SK-N-SH treated with all-trans-retinoic acid at 6 μM for 48 hours (cell line): Measurements from ENCODE around the gene NFATC3.

Source experiments
- ATAC-seq: fragments of 200-7000 bp; cut with Tn5 transposase; 3 replicates; pipeline ENCODE4 v1.9.1; 2020; ENCODE audit warnings: mild to moderate bottlenecking, moderate library complexity
- BACH2 ChIP-seq: fragments of 250-450 bp; sonication (Bioruptor Pico); IDR thresholded peaks from 2 replicates; pipeline ENCODE4 v1.9.0; 2021; ENCODE audit warnings: mild to moderate bottlenecking, borderline replicate concordance
- CSDC2 ChIP-seq: fragments of 250-450 bp; sonication (Bioruptor Pico); IDR thresholded peaks from 2 replicates; pipeline ENCODE4 v1.5.0; 2020; ENCODE audit warnings: mild to moderate bottlenecking, moderate library complexity
- ESRRG ChIP-seq: fragments of 250-450 bp; sonication (Bioruptor Pico); IDR thresholded peaks from 2 replicates; pipeline ENCODE4 v1.6.1; 2021; ENCODE audit warnings: mild to moderate bottlenecking
- GLIS3 ChIP-seq: fragments of 250-450 bp; sonication (Bioruptor Pico); IDR thresholded peaks from 2 replicates; pipeline ENCODE4 v1.5.0; 2020; ENCODE audit warnings: mild to moderate bottlenecking, moderate library complexity
- ISL1 ChIP-seq: fragments of 250-450 bp; sonication (Bioruptor Pico); IDR thresholded peaks from 2 replicates; pipeline ENCODE4 v2.1.2; 2022; ENCODE audit warnings: mild to moderate bottlenecking, moderate library complexity
- OSR1 ChIP-seq: fragments of 250-450 bp; sonication (Bioruptor Pico); IDR thresholded peaks from 2 replicates; pipeline ENCODE4 v1.8.0; 2022; ENCODE audit warnings: moderate library complexity, mild to moderate bottlenecking, inconsistent platforms
- SNAI2 ChIP-seq: fragments of 250-450 bp; sonication (Bioruptor Pico); IDR thresholded peaks from 2 replicates; pipeline ENCODE4 v1.5.0; 2020; ENCODE audit warnings: mild to moderate bottlenecking, moderate library complexity
- TOX ChIP-seq: fragments of 250-450 bp; sonication (Bioruptor Pico); IDR thresholded peaks from 2 replicates; pipeline ENCODE4 v1.8.0; 2021; ENCODE audit warnings: mild to moderate bottlenecking, moderate library complexity, borderline replicate concordance
- ZC3H10 ChIP-seq: fragments of 250-450 bp; sonication (Bioruptor Pico); IDR thresholded peaks from 2 replicates; pipeline ENCODE4 v1.5.1; 2021; ENCODE audit warnings: mild to moderate bottlenecking, moderate library complexity
- ZFP3 ChIP-seq: fragments of 250-450 bp; sonication (Bioruptor Pico); IDR thresholded peaks from 2 replicates; pipeline ENCODE4 v1.5.0; 2020; ENCODE audit warnings: mild to moderate bottlenecking, moderate library complexity
- ZFP30 ChIP-seq: fragments of 450-650 bp; formaldehyde crosslinking; IDR thresholded peaks from 2 replicates; pipeline ENCODE4 v1.5.0; 2022; ENCODE audit warnings: mild to moderate bottlenecking, moderate library complexity
- ZNF565 ChIP-seq: fragments of 450-650 bp; formaldehyde crosslinking; conservative IDR thresholded peaks from 2 replicates; pipeline ENCODE4 v1.5.0; 2020; ENCODE audit warnings: low read depth, mild to moderate bottlenecking, moderate library complexity
- ZNF70 ChIP-seq: fragments of 450-650 bp; formaldehyde crosslinking; IDR thresholded peaks from 2 replicates; pipeline ENCODE4 v1.5.0; 2020; ENCODE audit warnings: mild to moderate bottlenecking, moderate library complexity
- ZNF8 ChIP-seq: fragments of 450-650 bp; formaldehyde crosslinking; IDR thresholded peaks from 2 replicates; pipeline ENCODE4 v1.5.0; 2020; ENCODE audit warnings: mild to moderate bottlenecking, moderate library complexity
- TF ChIP-seq, protein P1 (sequence below): fragments of 250-450 bp; sonication (Bioruptor Pico); IDR thresholded peaks from 2 replicates; pipeline ENCODE4 v1.5.1; 2021; ENCODE audit warnings: mild to moderate bottlenecking, moderate library complexity
- TF ChIP-seq, protein P2 (sequence below): fragments of 250-450 bp; sonication (Bioruptor Pico); IDR thresholded peaks from 2 replicates; pipeline ENCODE4 v1.5.0; 2020; ENCODE audit warnings: mild to moderate bottlenecking, moderate library complexity
- TF ChIP-seq, protein P3 (sequence below): fragments of 250-450 bp; sonication (Bioruptor Pico); IDR thresholded peaks from 2 replicates; pipeline ENCODE4 v1.8.0; 2021; ENCODE audit warnings: low read depth, mild to moderate bottlenecking, moderate library complexity, borderline replicate concordance
- TF ChIP-seq, protein P4 (sequence below): fragments of 250-450 bp; sonication (Bioruptor Pico); IDR thresholded peaks from 2 replicates; pipeline ENCODE4 v1.5.1; 2020; ENCODE audit warnings: low read depth, mild to moderate bottlenecking, moderate library complexity
- TF ChIP-seq, protein P5 (sequence below): fragments of 250-450 bp; sonication (Bioruptor Pico); IDR thresholded peaks from 2 replicates; pipeline ENCODE4 v1.8.0; 2020; ENCODE audit warnings: mild to moderate bottlenecking, moderate library complexity, borderline replicate concordance

The NFATC3 gene

DNA sequence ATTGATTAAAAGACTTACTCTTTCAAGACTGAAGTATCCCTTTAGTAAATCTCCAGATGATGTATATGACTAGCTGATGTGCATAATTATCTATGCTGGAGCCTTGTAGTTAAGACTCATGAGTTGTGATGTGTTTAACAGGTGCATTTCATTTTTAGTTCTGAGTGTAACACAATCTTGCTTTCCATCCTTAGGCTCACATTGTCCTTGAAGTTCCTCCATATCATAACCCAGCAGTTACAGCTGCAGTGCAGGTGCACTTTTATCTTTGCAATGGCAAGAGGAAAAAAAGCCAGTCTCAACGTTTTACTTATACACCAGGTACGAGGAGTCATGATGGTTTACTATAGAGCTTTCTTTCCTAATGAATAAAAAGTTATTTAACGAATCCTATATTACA, 97.9 kb downstream of the NFATC3 start:
- TF ChIP-seq, protein P1, sequence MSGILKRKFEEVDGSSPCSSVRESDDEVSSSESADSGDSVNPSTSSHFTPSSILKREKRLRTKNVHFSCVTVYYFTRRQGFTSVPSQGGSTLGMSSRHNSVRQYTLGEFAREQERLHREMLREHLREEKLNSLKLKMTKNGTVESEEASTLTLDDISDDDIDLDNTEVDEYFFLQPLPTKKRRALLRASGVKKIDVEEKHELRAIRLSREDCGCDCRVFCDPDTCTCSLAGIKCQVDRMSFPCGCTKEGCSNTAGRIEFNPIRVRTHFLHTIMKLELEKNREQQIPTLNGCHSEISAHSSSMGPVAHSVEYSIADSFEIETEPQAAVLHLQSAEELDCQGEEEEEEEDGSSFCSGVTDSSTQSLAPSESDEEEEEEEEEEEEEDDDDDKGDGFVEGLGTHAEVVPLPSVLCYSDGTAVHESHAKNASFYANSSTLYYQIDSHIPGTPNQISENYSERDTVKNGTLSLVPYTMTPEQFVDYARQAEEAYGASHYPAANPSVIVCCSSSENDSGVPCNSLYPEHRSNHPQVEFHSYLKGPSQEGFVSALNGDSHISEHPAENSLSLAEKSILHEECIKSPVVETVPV = no peak
- TF ChIP-seq, protein P2, sequence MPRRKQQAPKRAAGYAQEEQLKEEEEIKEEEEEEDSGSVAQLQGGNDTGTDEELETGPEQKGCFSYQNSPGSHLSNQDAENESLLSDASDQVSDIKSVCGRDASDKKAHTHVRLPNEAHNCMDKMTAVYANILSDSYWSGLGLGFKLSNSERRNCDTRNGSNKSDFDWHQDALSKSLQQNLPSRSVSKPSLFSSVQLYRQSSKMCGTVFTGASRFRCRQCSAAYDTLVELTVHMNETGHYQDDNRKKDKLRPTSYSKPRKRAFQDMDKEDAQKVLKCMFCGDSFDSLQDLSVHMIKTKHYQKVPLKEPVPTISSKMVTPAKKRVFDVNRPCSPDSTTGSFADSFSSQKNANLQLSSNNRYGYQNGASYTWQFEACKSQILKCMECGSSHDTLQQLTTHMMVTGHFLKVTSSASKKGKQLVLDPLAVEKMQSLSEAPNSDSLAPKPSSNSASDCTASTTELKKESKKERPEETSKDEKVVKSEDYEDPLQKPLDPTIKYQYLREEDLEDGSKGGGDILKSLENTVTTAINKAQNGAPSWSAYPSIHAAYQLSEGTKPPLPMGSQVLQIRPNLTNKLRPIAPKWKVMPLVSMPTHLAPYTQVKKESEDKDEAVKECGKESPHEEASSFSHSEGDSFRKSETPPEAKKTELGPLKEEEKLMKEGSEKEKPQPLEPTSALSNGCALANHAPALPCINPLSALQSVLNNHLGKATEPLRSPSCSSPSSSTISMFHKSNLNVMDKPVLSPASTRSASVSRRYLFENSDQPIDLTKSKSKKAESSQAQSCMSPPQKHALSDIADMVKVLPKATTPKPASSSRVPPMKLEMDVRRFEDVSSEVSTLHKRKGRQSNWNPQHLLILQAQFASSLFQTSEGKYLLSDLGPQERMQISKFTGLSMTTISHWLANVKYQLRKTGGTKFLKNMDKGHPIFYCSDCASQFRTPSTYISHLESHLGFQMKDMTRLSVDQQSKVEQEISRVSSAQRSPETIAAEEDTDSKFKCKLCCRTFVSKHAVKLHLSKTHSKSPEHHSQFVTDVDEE = no peak
- TF ChIP-seq ZNF8 (CRISPR knock-in tag) (no peak), ZNF70 (no peak), SNAI2 (CRISPR knock-in tag) (no peak), BACH2 (CRISPR knock-in tag) (no peak), OSR1 (CRISPR knock-in tag) (no peak), TOX (CRISPR knock-in tag) (no peak), ZFP3 (no peak), GLIS3 (CRISPR knock-in tag) (no peak), ZC3H10 (CRISPR knock-in tag) (no peak), ZFP30 (no peak), ISL1 (CRISPR knock-in tag) (no peak), CSDC2 (CRISPR knock-in tag) (no peak), ESRRG (CRISPR knock-in tag) (no peak), ZNF565 (no peak)
- TF ChIP-seq, protein P3, sequence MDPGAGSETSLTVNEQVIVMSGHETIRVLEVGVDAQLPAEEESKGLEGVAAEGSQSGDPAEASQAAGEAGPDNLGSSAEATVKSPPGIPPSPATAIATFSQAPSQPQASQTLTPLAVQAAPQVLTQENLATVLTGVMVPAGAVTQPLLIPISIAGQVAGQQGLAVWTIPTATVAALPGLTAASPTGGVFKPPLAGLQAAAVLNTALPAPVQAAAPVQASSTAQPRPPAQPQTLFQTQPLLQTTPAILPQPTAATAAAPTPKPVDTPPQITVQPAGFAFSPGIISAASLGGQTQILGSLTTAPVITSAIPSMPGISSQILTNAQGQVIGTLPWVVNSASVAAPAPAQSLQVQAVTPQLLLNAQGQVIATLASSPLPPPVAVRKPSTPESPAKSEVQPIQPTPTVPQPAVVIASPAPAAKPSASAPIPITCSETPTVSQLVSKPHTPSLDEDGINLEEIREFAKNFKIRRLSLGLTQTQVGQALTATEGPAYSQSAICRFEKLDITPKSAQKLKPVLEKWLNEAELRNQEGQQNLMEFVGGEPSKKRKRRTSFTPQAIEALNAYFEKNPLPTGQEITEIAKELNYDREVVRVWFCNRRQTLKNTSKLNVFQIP (CRISPR knock-in tag) = no peak
- TF ChIP-seq, protein P4, sequence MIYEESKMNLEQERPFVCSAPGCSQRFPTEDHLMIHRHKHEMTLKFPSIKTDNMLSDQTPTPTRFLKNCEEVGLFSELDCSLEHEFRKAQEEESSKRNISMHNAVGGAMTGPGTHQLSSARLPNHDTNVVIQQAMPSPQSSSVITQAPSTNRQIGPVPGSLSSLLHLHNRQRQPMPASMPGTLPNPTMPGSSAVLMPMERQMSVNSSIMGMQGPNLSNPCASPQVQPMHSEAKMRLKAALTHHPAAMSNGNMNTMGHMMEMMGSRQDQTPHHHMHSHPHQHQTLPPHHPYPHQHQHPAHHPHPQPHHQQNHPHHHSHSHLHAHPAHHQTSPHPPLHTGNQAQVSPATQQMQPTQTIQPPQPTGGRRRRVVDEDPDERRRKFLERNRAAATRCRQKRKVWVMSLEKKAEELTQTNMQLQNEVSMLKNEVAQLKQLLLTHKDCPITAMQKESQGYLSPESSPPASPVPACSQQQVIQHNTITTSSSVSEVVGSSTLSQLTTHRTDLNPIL (CRISPR knock-in tag) = no peak
- no peak for ATAC-seq

DNA sequence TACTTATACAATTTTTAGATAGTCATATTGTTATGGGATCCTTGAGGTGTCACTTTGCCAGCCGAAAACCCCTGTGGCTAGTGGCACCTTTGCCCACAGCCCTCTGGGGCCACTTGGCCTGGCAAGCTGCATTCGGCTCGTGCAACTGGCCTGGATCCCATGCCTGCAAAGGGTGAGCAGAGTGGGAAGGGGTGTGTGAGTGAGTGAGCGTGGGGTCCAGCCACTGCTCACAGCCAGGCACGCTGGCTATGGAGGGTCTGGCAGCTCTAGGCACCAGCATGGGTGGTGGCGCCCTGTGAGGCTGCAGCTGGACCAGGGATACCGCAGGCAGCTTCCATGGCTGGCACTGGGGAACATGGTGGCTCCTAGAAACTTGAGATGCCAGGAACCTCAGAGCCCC, 101.7 kb downstream of the NFATC3 start:
- ATAC-seq = no peak
- TF ChIP-seq, protein P5, sequence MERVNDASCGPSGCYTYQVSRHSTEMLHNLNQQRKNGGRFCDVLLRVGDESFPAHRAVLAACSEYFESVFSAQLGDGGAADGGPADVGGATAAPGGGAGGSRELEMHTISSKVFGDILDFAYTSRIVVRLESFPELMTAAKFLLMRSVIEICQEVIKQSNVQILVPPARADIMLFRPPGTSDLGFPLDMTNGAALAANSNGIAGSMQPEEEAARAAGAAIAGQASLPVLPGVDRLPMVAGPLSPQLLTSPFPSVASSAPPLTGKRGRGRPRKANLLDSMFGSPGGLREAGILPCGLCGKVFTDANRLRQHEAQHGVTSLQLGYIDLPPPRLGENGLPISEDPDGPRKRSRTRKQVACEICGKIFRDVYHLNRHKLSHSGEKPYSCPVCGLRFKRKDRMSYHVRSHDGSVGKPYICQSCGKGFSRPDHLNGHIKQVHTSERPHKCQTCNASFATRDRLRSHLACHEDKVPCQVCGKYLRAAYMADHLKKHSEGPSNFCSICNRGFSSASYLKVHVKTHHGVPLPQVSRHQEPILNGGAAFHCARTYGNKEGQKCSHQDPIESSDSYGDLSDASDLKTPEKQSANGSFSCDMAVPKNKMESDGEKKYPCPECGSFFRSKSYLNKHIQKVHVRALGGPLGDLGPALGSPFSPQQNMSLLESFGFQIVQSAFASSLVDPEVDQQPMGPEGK (CRISPR knock-in tag) = no peak
- TF ChIP-seq, protein P2 = no peak
- no peak for TF ChIP-seq ZNF8 (CRISPR knock-in tag)

DNA sequence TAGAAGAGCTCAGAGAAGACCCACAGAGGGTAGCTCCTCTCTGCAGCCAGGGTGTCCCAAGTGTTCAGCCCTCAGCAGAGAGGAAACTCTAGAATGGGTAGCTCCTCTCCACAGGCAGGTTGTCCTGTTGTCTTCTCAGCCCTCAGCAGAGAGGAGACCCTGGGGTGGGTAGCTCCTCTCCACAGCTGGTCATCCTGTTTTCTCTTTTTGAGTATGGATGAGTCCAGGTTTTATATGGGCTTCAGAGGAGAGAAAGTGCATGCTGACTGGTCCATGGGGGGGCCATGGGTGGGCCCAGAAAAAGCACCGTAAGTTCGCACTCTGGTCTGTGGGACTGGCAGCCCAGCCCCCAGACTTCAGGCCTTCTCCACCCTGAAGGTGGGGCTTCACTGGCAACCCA, 102.3 kb downstream of the NFATC3 start:
- no peak for ATAC-seq
- TF ChIP-seq ISL1 (CRISPR knock-in tag) = no peak
- TF ChIP-seq GLIS3 (CRISPR knock-in tag) = no peak
- TF ChIP-seq, all 23 proteins: peak for 0
